Fibroblast of skin of scalp (primary cell): ENCODE measurements around the gene GPBAR1.

Experiments used
- DNase-seq: peaks from one replicate; pipeline ENCODE4 v3.0.0-alpha.2; 2013

GPBAR1 gene

GRCh38 chr2:218286570-218287459, 26.0 kb downstream of the GPBAR1 start:
- peak; percentile 94 for DNase-seq

- no peak for DNase-seq
Measured at GRCh38 chr2:218289639-218290315, 29.0 kb downstream of the GPBAR1 start.

- DNase-seq: no peak
Measured at GRCh38 chr2:218290316-218291261, 29.8 kb downstream of the GPBAR1 start.

- DNase-seq: no peak
Measured at GRCh38 chr2:218291318-218292047, 30.7 kb downstream of the GPBAR1 start.

DNA sequence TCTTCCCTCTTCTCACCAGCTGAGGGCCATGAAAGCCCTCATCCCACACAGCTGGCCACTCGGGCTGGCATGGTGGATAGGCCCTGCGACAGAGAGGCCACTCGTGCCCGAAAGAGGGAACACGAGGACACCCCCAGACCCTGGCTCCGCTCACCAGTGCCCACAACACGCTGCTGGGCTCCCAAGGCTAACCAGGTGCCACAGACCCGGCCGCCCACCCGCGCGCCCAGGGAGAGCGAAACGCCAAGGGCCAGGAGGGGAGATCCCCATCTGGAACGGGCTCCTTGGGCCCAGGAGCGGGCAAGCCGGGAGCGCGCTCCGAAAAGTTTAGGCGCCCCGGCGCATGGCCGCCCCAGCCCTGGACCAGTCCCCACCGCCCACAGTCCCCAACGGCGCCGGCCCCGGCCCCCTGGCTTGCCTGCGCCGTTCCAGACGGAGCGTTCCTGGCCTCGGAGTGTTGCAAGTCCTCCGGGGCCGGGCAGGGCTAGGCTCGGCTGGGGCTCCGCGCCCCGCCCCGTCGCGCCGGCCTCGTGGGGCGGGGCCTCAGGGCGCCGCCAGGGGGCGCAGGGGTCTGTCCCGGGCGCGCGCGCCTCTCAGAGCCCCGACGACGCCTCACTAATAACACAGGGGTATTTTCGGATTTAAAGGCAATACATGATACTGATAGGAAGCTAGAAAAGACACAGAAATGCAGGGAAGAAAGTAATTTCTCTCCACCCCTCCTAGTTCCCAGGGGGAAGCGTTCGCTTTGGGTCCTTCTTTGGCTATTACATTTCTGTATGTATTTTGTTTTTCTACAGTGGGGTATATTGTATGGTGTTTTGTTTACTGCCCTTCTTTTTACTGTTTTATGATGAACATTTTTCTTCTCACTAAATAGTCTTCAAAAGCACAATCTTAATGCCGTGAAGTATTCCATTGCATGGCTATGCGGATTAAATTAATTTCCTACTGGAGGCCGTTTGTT, 31.5 kb downstream of the GPBAR1 start, which contains the start of gene TMBIM1:
TSS of gene TMBIM1 (minus strand) at position 456 of the 967 bp plus-strand sequence. CDS start 10,362 bp downstream, outside the sequence.
- DNase-seq: peak; percentile 76

GRCh38 chr2:218293715-218294429, 33.1 kb downstream of the GPBAR1 start:
- DNase-seq: no peak

DNA sequence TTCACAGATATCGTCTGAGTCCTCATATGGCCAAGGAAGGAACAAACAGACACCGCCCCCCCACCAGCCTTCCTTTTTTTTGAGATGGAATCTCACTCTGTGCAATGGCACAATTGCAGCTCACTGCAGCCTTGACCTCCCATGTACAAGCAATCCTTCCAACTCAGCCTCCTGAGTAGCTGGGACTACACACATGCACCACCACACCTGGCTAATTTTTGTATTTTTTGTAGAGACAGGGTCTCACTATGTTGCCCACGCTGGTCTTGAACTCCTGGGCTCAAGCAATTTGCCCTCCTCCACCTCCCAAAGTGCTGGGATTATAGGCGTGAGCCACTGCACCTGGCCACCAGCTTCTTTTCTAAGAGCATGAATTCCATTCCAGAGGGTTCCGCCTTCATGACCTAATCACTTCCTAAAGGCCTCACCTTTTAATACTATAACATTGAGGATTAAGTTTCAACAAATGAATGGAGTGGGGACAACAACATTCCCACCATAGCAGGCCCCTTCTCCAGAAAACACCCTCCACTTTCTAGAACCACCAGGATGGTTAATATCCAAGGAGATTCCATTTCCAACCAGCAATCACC, 33.7 kb downstream of the GPBAR1 start:
- DNase-seq: no peak

- DNase-seq: no peak
Measured at GRCh38 chr2:218295029-218295428, 34.2 kb downstream of the GPBAR1 start.

GRCh38 chr2:218296200-218296599, 35.4 kb downstream of the GPBAR1 start:
- DNase-seq: no peak

DNA sequence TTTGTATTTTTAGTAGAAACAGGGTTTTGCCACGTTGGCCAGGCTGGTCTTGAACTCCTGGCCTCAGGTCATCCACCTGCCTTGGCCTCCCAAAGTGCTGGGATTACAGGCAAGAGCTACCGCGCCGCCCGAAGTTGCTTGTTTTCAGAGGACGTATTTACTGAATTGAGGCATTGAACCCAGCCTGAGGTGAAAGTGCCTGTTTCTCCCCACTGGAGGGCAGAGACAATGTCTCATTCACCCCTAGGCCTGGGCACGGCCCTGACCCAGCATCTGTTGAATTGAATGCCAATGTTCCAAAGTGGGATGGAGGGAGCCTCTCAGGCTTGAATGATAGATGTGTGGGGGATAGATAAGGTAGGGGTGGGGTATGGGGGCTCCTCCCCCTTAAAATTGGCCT, 36.0 kb downstream of the GPBAR1 start:
- DNase-seq: no peak

- DNase-seq: no peak
Measured at GRCh38 chr2:218298314-218298875, 37.6 kb downstream of the GPBAR1 start.

- no peak for DNase-seq
Measured at GRCh38 chr2:218300141-218300540, 39.3 kb downstream of the GPBAR1 start.

- peak; percentile 76 for DNase-seq
Measured at GRCh38 chr2:218301176-218301819, 40.5 kb downstream of the GPBAR1 start.

DNA sequence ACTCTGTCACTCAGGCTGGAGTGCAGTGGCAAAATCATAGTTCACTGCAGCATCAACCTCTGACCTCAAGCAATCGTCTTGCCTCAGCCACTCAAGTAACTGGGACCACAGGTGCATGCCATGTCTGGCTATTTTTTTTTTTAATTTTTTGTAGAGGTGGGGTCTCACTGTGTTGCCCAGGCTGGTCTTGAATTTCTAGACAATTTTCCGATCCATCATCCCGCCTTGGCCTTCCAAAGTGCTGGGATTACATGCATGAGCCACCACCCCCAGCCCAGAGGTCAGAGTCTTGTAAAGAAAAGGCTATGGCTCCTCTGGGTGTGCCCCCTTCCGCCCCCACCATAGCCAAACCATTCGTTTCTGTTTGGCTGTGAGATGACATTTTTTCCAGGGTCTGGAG, 44.6 kb downstream of the GPBAR1 start:
- DNase-seq: no peak

DNA sequence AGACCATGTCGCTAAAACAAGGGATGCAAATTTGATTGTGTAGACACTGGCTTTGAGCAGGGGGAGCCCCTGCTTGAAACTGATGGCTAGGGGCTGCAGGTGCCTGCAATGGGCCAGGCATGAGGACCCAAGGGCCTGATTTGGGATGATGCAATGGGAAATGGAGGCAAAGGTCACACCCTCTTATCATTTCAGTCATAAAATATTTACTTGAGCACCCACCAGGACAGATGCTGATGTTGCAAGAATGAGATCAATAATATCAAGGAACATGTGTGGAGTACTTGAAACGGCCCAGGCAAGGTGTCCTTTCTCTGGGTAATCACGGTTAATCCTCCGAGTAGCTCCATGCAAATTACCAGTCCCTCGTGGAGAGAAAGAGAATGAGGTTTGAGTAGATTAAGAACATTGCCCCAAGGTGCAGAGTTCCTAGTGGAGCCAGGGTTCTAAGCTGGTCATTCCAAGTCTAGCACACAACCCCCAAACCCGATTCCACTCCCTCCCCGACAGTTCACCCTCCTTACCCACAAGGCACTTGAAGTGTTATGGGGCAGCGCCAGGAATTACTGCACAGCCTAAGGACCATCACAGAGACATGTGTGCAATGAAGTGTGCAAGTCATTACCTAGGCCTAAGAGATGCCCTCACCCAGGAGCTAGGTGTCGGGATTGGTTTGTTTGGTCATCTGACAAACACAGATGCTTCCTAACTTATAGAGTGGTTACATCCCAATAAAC, 45.5 kb downstream of the GPBAR1 start:
- DNase-seq: no peak

DNA sequence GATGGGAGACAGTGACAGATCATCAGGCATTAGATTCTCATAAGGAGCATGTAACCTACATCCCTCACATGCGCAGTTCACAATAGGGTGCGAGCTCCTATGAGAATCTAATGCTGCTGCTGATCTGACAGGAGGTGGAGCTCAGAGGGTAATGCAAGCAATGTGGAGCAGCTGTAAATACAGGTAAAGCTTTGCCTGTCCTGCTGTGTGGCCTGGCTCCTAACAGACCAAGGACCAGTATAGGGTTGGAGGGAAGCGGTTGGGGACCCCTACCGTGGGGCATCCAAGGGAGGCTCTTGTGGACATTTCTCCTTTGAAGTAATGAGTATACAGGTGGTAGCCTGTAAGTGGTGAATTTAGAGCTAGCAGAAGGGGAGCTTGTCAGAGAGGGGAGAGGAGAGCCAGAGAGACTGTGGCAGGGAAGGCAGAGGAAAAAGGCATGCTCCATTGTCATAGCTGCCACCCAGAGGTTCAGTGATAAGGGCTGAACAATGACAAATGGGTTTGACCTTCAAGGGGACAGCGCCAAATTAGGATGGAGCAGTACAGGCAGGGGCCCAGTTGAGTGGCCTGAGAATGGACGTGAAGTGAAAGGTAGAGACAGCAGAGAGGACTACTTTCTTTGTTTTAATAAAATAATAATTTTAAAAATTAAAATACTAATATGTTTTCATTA, 46.7 kb downstream of the GPBAR1 start:
- no peak for DNase-seq

DNA sequence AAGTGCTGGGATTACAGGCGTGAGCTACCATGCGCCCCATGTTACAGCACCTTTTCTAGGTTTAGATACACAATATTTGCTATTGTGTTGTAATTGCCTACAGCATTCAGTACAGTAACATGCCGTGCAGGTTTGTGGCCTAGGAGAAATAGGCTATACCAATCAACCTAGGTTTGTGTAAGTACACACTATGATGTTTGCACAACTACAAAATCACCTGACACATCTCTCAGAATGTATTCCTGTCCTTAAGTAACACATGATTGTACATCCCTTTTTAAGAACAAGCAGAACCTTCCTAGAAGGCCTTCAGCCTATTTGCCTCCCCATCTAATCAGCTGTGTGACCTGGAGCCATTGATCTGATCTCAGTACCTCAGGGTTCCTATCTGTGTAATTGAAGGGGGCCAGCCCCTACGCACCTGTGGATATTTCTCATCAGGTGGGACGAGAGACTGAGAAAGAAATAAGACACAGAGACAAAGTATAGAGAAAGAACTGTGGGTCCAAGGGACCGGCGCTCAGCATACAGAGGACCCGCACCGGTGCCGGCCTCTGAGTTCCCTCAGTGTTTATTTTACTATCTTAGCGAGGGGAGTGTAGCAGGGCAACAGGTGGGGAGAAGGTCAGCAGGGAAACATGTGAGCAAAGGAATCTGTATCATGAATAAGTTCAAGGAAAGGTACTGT, 50.2 kb downstream of the GPBAR1 start:
- no peak for DNase-seq
